ENCODE measurements around the gene HIVEP1. TPM values are rescaled to one million over a fixed set of nuclear protein-coding genes. Genes with fewer than 3 reads are reported as not detected.

HIVEP1 gene
- total RNA-seq, 1 experiment from 2014 or later, result 24.3 TPM

- H3K27me3 Mint-ChIP-seq (ENCODE audit: low read depth), result no peaks in the 10 kb centered on the region
- no peaks in the 10 kb centered on the region for H3K36me3 Mint-ChIP-seq
- peaks cover 11% of the 10 kb centered on the region for H3K9me3 Mint-ChIP-seq
- no peak overlapping the region for H3K4me3 Mint-ChIP-seq
- DNase-seq (ENCODE audit: low spot score), result no peak
- peaks cover 15% of the 10 kb centered on the region for H3K4me1 Mint-ChIP-seq
- ChIA-PET POLR2A (no interaction called here), CTCF (no interaction called here)
- H3K27ac Mint-ChIP-seq, result no peak overlapping the region
- peak; percentile 43; the same call in 1 of the 2 replicates for ATAC-seq
- TF ChIP-seq, protein P1, sequence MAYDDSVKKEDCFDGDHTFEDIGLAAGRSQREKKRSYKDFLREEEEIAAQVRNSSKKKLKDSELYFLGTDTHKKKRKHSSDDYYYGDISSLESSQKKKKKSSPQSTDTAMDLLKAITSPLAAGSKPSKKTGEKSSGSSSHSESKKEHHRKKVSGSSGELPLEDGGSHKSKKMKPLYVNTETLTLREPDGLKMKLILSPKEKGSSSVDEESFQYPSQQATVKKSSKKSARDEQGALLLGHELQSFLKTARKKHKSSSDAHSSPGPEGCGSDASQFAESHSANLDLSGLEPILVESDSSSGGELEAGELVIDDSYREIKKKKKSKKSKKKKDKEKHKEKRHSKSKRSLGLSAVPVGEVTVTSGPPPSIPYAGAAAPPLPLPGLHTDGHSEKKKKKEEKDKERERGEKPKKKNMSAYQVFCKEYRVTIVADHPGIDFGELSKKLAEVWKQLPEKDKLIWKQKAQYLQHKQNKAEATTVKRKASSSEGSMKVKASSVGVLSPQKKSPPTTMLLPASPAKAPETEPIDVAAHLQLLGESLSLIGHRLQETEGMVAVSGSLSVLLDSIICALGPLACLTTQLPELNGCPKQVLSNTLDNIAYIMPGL (CRISPR knock-in tag; IDR thresholded peaks at IDR 0.05), result no peak
- TF ChIP-seq, protein P2, sequence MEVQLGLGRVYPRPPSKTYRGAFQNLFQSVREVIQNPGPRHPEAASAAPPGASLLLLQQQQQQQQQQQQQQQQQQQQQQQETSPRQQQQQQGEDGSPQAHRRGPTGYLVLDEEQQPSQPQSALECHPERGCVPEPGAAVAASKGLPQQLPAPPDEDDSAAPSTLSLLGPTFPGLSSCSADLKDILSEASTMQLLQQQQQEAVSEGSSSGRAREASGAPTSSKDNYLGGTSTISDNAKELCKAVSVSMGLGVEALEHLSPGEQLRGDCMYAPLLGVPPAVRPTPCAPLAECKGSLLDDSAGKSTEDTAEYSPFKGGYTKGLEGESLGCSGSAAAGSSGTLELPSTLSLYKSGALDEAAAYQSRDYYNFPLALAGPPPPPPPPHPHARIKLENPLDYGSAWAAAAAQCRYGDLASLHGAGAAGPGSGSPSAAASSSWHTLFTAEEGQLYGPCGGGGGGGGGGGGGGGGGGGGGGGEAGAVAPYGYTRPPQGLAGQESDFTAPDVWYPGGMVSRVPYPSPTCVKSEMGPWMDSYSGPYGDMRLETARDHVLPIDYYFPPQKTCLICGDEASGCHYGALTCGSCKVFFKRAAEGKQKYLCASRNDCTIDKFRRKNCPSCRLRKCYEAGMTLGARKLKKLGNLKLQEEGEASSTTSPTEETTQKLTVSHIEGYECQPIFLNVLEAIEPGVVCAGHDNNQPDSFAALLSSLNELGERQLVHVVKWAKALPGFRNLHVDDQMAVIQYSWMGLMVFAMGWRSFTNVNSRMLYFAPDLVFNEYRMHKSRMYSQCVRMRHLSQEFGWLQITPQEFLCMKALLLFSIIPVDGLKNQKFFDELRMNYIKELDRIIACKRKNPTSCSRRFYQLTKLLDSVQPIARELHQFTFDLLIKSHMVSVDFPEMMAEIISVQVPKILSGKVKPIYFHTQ (CRISPR knock-in tag; IDR thresholded peaks at IDR 0.05), result no peak
- TF ChIP-seq KAT7 (CRISPR knock-in tag; IDR thresholded peaks at IDR 0.05; ENCODE audit: borderline replicate concordance), result no peak
- no peak for TF ChIP-seq IRF2 (CRISPR knock-in tag; IDR thresholded peaks at IDR 0.05; ENCODE audit: borderline replicate concordance, low read depth)
- TF ChIP-seq, protein P3, sequence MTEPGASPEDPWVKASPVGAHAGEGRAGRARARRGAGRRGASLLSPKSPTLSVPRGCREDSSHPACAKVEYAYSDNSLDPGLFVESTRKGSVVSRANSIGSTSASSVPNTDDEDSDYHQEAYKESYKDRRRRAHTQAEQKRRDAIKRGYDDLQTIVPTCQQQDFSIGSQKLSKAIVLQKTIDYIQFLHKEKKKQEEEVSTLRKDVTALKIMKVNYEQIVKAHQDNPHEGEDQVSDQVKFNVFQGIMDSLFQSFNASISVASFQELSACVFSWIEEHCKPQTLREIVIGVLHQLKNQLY (CRISPR knock-in tag; IDR thresholded peaks at IDR 0.05), result no peak
- TF ChIP-seq ZNF317 (CRISPR knock-in tag; IDR thresholded peaks at IDR 0.05; ENCODE audit: borderline replicate concordance, low read depth), result no peak
- no peak for TF ChIP-seq NFATC4 (CRISPR knock-in tag; IDR thresholded peaks at IDR 0.05)
- TF ChIP-seq FOXK1 (CRISPR knock-in tag; IDR thresholded peaks at IDR 0.05), result no peak
- TF ChIP-seq TEAD1 (CRISPR knock-in tag; IDR thresholded peaks at IDR 0.05), result no peak
- no peak for TF ChIP-seq CTCF (IDR thresholded peaks at IDR 0.05)
- no peak for TF ChIP-seq CREM (CRISPR knock-in tag; IDR thresholded peaks at IDR 0.05)
- no peak for TF ChIP-seq SOX15 (CRISPR knock-in tag; IDR thresholded peaks at IDR 0.05)
- TF ChIP-seq, protein P4, sequence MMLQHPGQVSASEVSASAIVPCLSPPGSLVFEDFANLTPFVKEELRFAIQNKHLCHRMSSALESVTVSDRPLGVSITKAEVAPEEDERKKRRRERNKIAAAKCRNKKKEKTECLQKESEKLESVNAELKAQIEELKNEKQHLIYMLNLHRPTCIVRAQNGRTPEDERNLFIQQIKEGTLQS (CRISPR knock-in tag; conservative IDR thresholded peaks at IDR 0.05), result no peak
Observed at GRCh38 chr6:11964729-11965335, 47.3 kb upstream of the HIVEP1 start.

DNA sequence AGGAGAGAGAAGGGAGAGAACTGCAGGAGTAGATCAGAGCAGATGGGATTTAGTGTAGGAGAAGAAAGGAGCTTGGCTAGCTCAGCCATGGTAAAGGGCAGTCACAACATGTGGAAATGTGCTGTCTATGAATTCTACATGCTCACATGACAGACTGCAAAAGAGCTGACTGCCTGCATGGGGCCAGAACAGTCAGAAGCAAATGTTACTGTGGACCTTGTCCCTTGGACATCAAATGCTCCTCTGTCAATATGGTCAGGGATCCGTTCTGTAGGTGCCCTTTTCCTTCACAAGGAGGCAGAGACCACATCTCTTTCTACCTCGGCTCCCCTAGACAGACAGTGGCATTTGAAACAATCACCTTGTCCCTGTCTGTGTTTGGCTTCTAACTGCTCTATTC, 46.6 kb upstream of the HIVEP1 start:
- POLR2A ChIA-PET, result no interaction called here
- Mint-ChIP-seq H3K4me3 (no peak overlapping the region), H3K9me3 (peaks cover 14% of the 10 kb centered on the region), H3K4me1 (peaks cover 12% of the 10 kb centered on the region), H3K27me3 (ENCODE audit: low read depth) (0 out of 2 replicates have a peak, but pooled peaks cover 1% of the 10 kb centered on the region), H3K27ac (no peak overlapping the region), H3K36me3 (no peaks in the 10 kb centered on the region)
- ATAC-seq (no peak), DNase-seq (ENCODE audit: low spot score) (no peak)
- TF ChIP-seq, protein P5, sequence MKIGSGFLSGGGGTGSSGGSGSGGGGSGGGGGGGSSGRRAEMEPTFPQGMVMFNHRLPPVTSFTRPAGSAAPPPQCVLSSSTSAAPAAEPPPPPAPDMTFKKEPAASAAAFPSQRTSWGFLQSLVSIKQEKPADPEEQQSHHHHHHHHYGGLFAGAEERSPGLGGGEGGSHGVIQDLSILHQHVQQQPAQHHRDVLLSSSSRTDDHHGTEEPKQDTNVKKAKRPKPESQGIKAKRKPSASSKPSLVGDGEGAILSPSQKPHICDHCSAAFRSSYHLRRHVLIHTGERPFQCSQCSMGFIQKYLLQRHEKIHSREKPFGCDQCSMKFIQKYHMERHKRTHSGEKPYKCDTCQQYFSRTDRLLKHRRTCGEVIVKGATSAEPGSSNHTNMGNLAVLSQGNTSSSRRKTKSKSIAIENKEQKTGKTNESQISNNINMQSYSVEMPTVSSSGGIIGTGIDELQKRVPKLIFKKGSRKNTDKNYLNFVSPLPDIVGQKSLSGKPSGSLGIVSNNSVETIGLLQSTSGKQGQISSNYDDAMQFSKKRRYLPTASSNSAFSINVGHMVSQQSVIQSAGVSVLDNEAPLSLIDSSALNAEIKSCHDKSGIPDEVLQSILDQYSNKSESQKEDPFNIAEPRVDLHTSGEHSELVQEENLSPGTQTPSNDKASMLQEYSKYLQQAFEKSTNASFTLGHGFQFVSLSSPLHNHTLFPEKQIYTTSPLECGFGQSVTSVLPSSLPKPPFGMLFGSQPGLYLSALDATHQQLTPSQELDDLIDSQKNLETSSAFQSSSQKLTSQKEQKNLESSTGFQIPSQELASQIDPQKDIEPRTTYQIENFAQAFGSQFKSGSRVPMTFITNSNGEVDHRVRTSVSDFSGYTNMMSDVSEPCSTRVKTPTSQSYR (CRISPR knock-in tag; IDR thresholded peaks at IDR 0.05), result no peak
- no peak for TF ChIP-seq TEAD1 (CRISPR knock-in tag; IDR thresholded peaks at IDR 0.05)
- TF ChIP-seq, protein P6, sequence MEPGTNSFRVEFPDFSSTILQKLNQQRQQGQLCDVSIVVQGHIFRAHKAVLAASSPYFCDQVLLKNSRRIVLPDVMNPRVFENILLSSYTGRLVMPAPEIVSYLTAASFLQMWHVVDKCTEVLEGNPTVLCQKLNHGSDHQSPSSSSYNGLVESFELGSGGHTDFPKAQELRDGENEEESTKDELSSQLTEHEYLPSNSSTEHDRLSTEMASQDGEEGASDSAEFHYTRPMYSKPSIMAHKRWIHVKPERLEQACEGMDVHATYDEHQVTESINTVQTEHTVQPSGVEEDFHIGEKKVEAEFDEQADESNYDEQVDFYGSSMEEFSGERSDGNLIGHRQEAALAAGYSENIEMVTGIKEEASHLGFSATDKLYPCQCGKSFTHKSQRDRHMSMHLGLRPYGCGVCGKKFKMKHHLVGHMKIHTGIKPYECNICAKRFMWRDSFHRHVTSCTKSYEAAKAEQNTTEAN (CRISPR knock-in tag; IDR thresholded peaks at IDR 0.05), result no peak
- no peak for TF ChIP-seq MYBL2 (CRISPR knock-in tag; IDR thresholded peaks at IDR 0.05)
- TF ChIP-seq USF2 (CRISPR knock-in tag; IDR thresholded peaks at IDR 0.05), result no peak
- no peak for TF ChIP-seq ZNF396 (CRISPR knock-in tag; IDR thresholded peaks at IDR 0.05; ENCODE audit: borderline replicate concordance)
- TF ChIP-seq ZNF317 (CRISPR knock-in tag; IDR thresholded peaks at IDR 0.05; ENCODE audit: borderline replicate concordance, low read depth), result no peak
- CTCF ChIA-PET, result no interaction called here

All from WTC11 (cell line).